A549 (cell line): ENCODE data around the gene EML1. TPM values are rescaled to one million over a fixed set of nuclear protein-coding genes. Genes with fewer than 3 reads are reported as not detected.

Experiments
- ATAC-seq, 2 experiments: fragments of 200-7000 bp in 1 of 2; fragments of >200 bp in 1 of 2; cut with Nextera tagmentation in 1 of 2; cut with Tn5 transposase in 1 of 2; 3 replicates each; pipeline versions ENCODE4 v1.8.0 to v1.9.1; 2018 to 2020; ENCODE audit warnings: mild to moderate bottlenecking in 1 of 2, moderate library complexity in 1 of 2
- CTCF ChIA-PET: fragments of 300-600 bp; sonication (Branson Sonifier 250); formaldehyde crosslinking; extraction: SDS; loops from one replicate; lab custom pipeline; 2021; ENCODE audit warnings: antibody characterized with exemption, inconsistent platforms; lab: Yijun Ruan, JAX
- POLR2A ChIA-PET: fragments of 350-600 bp; formaldehyde crosslinking; extraction: SDS; loops from one replicate; lab custom pipeline; 2021; ENCODE audit warnings: antibody characterized with exemption, inconsistent platforms; lab: Yijun Ruan, JAX
- DNase-seq, 2 experiments: peaks; one replicate each; pipeline versions ENCODE4 v3.0.0 to v3.0.0-alpha.2; 2011 to 2016; ENCODE audit warnings: low read depth in 1 of 2, low spot score in 1 of 2
- FAIRE-seq: peaks from 2 replicates; lab custom pipeline; 2011; peaks lifted over from hg19 to GRCh38; lab: Jason Lieb, UNC
- H3K27ac ChIP-seq, 2 experiments: fragments of >200 bp; sonication (Bioruptor Twin); formaldehyde crosslinking; 3 replicates each; pipeline ENCODE4 v1.5.1; 2016 to 2017
- H3K4me1 ChIP-seq: fragments of >200 bp; sonication (Bioruptor Twin); formaldehyde crosslinking; 3 replicates; pipeline ENCODE4 v1.6.1; 2016
- H3K4me2 ChIP-seq: fragments of >200 bp; sonication (Bioruptor Twin); formaldehyde crosslinking; 3 replicates; pipeline ENCODE4 v1.6.1; 2016
- H3K4me3 ChIP-seq: fragments of >200 bp; sonication (Bioruptor Twin); formaldehyde crosslinking; 3 replicates; pipeline ENCODE4 v1.5.1; 2016
- H3K9me3 ChIP-seq: fragments of >200 bp; sonication (Bioruptor Twin); formaldehyde crosslinking; 3 replicates; pipeline ENCODE4 v1.6.1; 2016
- BHLHE40 ChIP-seq: IDR thresholded peaks from 2 replicates; pipeline ENCODE4 v1.6.1; 2012; ENCODE audit warnings: low read depth, low read length, inconsistent platforms
- CBX2 ChIP-seq: fragments of 200-600 bp; sonication (generic); IDR thresholded peaks from 2 replicates; pipeline ENCODE4 v1.6.1; 2016; ENCODE audit warnings: low read depth, mild to moderate bottlenecking, borderline replicate concordance
- CBX8 ChIP-seq: fragments of 200-600 bp; sonication (generic); IDR thresholded peaks from 2 replicates; pipeline ENCODE4 v1.6.1; 2016
- CEBPB ChIP-seq, 2 experiments: fragments of >200 bp in 1 of 2; sonication (Bioruptor Twin) in 1 of 2; formaldehyde crosslinking in 1 of 2; IDR thresholded peaks; 2 replicates each; pipeline ENCODE4 v1.6.1; 2012 to 2016
- CHD2 ChIP-seq: fragments of 150-350 bp; IDR thresholded peaks from 2 replicates; pipeline ENCODE4 v1.6.1; 2014; ENCODE audit warnings: low read length; ENCODE audit not compliant: partially characterized antibody
- EHMT2 ChIP-seq: fragments of 200-600 bp; sonication (generic); IDR thresholded peaks from 2 replicates; pipeline ENCODE4 v1.6.1; 2016; ENCODE audit warnings: antibody characterized with exemption, low read depth, mild to moderate bottlenecking, moderate library complexity
- EP300 ChIP-seq, 2 experiments: fragments of >200 bp; sonication (Bioruptor Twin); formaldehyde crosslinking; IDR thresholded peaks; 2 replicates in 1 of 2; 3 replicates in 1 of 2; pipeline ENCODE4 v1.6.1; 2016 to 2017
- FOSL2 ChIP-seq, 2 experiments: fragments of 450-650 bp in 1 of 2; fragments of >200 bp in 1 of 2; sonication (Bioruptor Twin) in 1 of 2; formaldehyde crosslinking; IDR thresholded peaks; 2 replicates each; pipeline versions ENCODE4 v1.5.0 to v1.6.1; 2016 to 2020; ENCODE audit warnings: mild to moderate bottlenecking in 1 of 2, moderate library complexity in 1 of 2
- HMGXB4 ChIP-seq: fragments of 250-450 bp; sonication (Bioruptor Pico); IDR thresholded peaks from 2 replicates; pipeline ENCODE4 v1.5.0; 2021; ENCODE audit warnings: mild to moderate bottlenecking, moderate library complexity, borderline replicate concordance
- HOXB5 ChIP-seq: fragments of 250-450 bp; sonication (Bioruptor Pico); IDR thresholded peaks from 2 replicates; pipeline ENCODE4 v1.5.0; 2020; ENCODE audit warnings: mild to moderate bottlenecking, moderate library complexity
- JUN ChIP-seq, 2 experiments: fragments of >200 bp; sonication (Bioruptor Twin); formaldehyde crosslinking; IDR thresholded peaks; 2 replicates in 1 of 2; 3 replicates in 1 of 2; pipeline ENCODE4 v1.6.1; 2016 to 2017
- JUNB ChIP-seq: fragments of >200 bp; sonication (Bioruptor Twin); formaldehyde crosslinking; IDR thresholded peaks from 2 replicates; pipeline ENCODE4 v1.6.1; 2016
- MAFK ChIP-seq: fragments of 450-650 bp; IDR thresholded peaks from 2 replicates; pipeline ENCODE4 v1.6.1; 2014; ENCODE audit not compliant: partially characterized antibody
- POLR2AphosphoS2 ChIP-seq: conservative IDR thresholded peaks from 2 replicates; pipeline ENCODE4 v1.6.1; 2012; ENCODE audit warnings: low read length, improper control_type of control experiment, inconsistent platforms
- RCOR1 ChIP-seq: fragments of 150-350 bp; IDR thresholded peaks from 2 replicates; pipeline ENCODE4 v1.6.1; 2014; ENCODE audit warnings: antibody characterized with exemption, low read length, low read depth
- RNF2 ChIP-seq: fragments of 200-600 bp; sonication (generic); IDR thresholded peaks from 2 replicates; pipeline ENCODE4 v1.6.1; 2016; ENCODE audit warnings: low read depth, mild to moderate bottlenecking, antibody characterized with exemption, moderate library complexity, borderline replicate concordance
- ZNF302 ChIP-seq: fragments of 250-450 bp; sonication (Bioruptor Pico); IDR thresholded peaks from 2 replicates; pipeline ENCODE4 v1.9.0; 2021; ENCODE audit warnings: inconsistent platforms, mild to moderate bottlenecking, moderate library complexity
- WGBS: methylation state at CpG from one replicate; pipeline ENCODE4 v1.1.6; 2017; ENCODE audit errors: missing lambda C conversion rate; 5-methylcytosine and 5-hydroxymethylcytosine counted together
- polyA plus RNA-seq, 4 experiments: library from polyadenylated mRNA; depleted of rRNA in 3 of 4; stranded (reverse); fragments of >200 nt; fragmentation: RNase III in 1 of 4; extraction: RNeasy Plus Mini Kit Qiagen cat#74134 plus additional on column Dnase treatment in 1 of 4; gene quantifications; 2 replicates in 3 of 4; 3 replicates in 1 of 4; pipeline ENCODE4 v1.2.3, GENCODE V29; 2011 to 2017
- TF ChIP-seq, protein P1 (sequence below): fragments of >200 bp; sonication (Bioruptor Twin); formaldehyde crosslinking; IDR thresholded peaks from 3 replicates; pipeline ENCODE4 v1.6.1; 2016

Gene EML1
- polyA plus RNA-seq, 2 of the 4 experiments (the other 2 are of a cell fraction), result 29.7 to 30.8 TPM

DNA sequence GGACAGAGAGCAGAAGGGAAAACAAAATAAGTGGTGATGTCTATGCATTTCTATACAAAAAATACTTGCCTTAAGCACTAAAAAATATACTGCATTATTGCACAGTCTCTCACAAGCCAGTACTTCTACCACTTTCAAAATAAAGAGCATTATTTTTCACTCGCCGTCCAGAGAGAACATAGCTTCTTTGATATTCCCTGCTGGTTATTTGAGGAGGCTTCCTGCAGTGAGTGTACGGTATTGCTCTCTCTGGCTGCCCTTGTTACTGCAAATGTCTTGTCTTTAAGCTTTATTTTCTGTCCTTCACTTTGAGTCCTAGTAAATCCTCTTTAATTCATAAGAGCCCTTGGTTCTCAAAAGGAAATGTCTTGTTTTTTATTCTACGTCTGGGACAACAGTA is 81.1 kb downstream of the EML1 start:
- POLR2A ChIA-PET, result no interaction called here

DNA sequence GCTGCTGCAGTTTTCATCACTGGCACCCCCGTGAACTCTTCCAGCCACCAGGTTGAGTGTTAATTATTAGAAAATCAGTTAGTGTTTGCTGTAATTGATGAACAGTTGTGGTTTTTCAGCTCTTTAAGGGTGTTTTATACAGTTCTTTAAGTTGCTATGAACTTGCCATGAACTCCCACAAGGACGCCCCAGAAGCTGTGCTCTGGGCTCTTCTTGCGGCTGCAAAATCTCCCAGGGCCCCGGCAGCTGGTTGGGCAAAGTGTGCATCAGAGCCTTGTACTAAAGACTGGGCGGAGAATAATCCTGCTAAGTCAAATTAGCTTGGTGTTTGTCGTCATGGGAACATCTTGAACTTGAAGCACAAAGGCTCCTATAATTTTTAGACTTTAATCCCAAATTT is 82.2 kb downstream of the EML1 start:
- Histone ChIP-seq H3K4me2 (no peak overlapping the region), H3K9me3 (no peaks in the 10 kb centered on the region), H3K27ac (no peak overlapping the region), H3K4me1 (peaks cover 4% of the 10 kb centered on the region; the same call in 1 of the 3 replicates), H3K4me3 (no peak overlapping the region)
- FAIRE-seq (no peak), DNase-seq (no peak), ATAC-seq (no peak)
- 90% methylated on average over 6 of the region's 6 CpGs for WGBS
- ChIA-PET POLR2A (no interaction called here), CTCF (interaction anchor here (1.0 to 3.6 kb wide), 8 partner anchors 9 to 257 kb away, joined by 3 to 15 read pairs (median 4); no protein-coding TSS in a partner anchor)
- TF ChIP-seq CBX2 (no peak), CBX8 (no peak), JUN (IDR thresholded peaks at IDR 0.05) (no peak), BHLHE40 (no peak), EHMT2 (no peak)
- TF ChIP-seq, protein P1, sequence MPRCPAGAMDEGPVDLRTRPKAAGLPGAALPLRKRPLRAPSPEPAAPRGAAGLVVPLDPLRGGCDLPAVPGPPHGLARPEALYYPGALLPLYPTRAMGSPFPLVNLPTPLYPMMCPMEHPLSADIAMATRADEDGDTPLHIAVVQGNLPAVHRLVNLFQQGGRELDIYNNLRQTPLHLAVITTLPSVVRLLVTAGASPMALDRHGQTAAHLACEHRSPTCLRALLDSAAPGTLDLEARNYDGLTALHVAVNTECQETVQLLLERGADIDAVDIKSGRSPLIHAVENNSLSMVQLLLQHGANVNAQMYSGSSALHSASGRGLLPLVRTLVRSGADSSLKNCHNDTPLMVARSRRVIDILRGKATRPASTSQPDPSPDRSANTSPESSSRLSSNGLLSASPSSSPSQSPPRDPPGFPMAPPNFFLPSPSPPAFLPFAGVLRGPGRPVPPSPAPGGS, result no peak

More for the DNA sequence above, 81.1 kb downstream of the EML1 start:
- H3K4me2 ChIP-seq, result no peak overlapping the region
- DNase-seq (no peak), FAIRE-seq (peak; percentile 79), ATAC-seq (no peak)
- TF ChIP-seq CBX2 (no peak), ZNF302 (CRISPR knock-in tag) (no peak), JUNB (no peak), HOXB5 (no peak), POLR2AphosphoS2 (no peak), EP300 (IDR thresholded peaks at IDR 0.05) (no peak), HMGXB4 (no peak), CEBPB (IDR thresholded peaks at IDR 0.05) (no peak), CHD2 (no peak), BHLHE40 (no peak), RCOR1 (no peak), MAFK (no peak), RNF2 (no peak), FOSL2 (IDR thresholded peaks at IDR 0.05) (no peak), FOSL2 (CRISPR knock-in tag; IDR thresholded peaks at IDR 0.05) (no peak), CBX8 (no peak)
- TF ChIP-seq, protein P1, result no peak
- H3K27ac ChIP-seq, result no peak overlapping the region
- 91% methylated on average over 4 of the region's 4 CpGs for WGBS
- CTCF ChIA-PET, result interaction anchor here (0.7 to 1.5 kb wide), 7 partner anchors 10 to 256 kb away, joined by 3 to 5 read pairs (median 3); no protein-coding TSS in a partner anchor
- peaks cover 3% of the 10 kb centered on the region; the same call in 1 of the 3 replicates for H3K4me1 ChIP-seq
- H3K9me3 ChIP-seq, result no peaks in the 10 kb centered on the region
- no peak overlapping the region for H3K4me3 ChIP-seq

DNA sequence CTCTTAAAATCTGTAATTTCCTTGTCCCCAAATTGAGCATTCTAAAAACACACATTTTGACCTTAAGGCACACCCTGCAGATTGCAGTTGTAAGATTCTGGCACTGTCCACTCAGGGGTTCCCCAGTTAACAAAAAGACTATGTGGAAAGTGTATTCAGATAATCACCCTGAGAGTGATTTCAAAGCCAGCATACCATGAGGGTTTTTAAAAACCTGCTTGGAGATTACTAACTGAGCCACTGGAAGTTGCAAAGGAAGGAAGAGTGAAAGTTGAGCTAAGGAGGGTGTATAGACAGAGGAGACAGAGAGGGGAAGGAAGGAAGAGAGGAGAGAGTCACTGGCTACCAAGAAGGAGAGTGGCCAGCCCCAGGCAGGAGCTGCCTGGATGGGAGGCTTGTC is 82.6 kb downstream of the EML1 start:
- Histone ChIP-seq H3K4me2 (no peak overlapping the region), H3K27ac (no peak overlapping the region), H3K4me1 (peaks cover 4% of the 10 kb centered on the region; the same call in 1 of the 3 replicates), H3K9me3 (no peaks in the 10 kb centered on the region), H3K4me3 (no peak overlapping the region)
- DNase-seq, result no peak
- CTCF ChIA-PET, result interaction anchor here (0.8 to 3.6 kb wide), 10 partner anchors 9 to 313 kb away, joined by 3 to 15 read pairs (median 4); no protein-coding TSS in a partner anchor
- POLR2A ChIA-PET, result no interaction called here
- no peak for FAIRE-seq
- TF ChIP-seq CBX8, result no peak
- ATAC-seq, result no peak
